Liver (tissue), 3 donors: ENCODE measurements around the gene PAPPA2.

Experiments
- GABPA ChIP-seq, 2 donors: IDR thresholded peaks in 1 of 2; conservative IDR thresholded peaks in 1 of 2; 2 replicates each; pipeline ENCODE4 v1.6.1; 2016; ENCODE audit warnings: antibody characterized with exemption in 2 of 2, mild to moderate bottlenecking in 1 of 2, moderate library complexity in 1 of 2
- HNF4G ChIP-seq: IDR thresholded peaks from 2 replicates; pipeline ENCODE4 v1.6.1; 2016; ENCODE audit warnings: antibody characterized with exemption
- JUND ChIP-seq, 2 donors: IDR thresholded peaks; 2 replicates each; pipeline ENCODE4 v1.6.1; 2016; ENCODE audit warnings: antibody characterized with exemption in 2 of 2
- RAD21 ChIP-seq, 2 donors: IDR thresholded peaks; 2 replicates each; pipeline ENCODE4 v1.6.1; 2016; ENCODE audit warnings: antibody characterized with exemption in 2 of 2, mild to moderate bottlenecking in 2 of 2
- YY1 ChIP-seq: IDR thresholded peaks from 2 replicates; pipeline ENCODE4 v1.6.1; 2016; ENCODE audit warnings: antibody characterized with exemption, mild to moderate bottlenecking
- TF ChIP-seq, protein P1 (sequence below): fragments of 150-350 bp; IDR thresholded peaks from 2 replicates; pipeline ENCODE4 v1.5.1; 2017; ENCODE audit warnings: improper control_type of control experiment, low read depth, low read length; ENCODE audit not compliant: missing input control
- TF ChIP-seq, protein P2 (sequence below): IDR thresholded peaks from 2 replicates; pipeline ENCODE4 v1.6.1; 2016; ENCODE audit warnings: antibody characterized with exemption, mild to moderate bottlenecking
- TF ChIP-seq, protein P3 (sequence below): IDR thresholded peaks from 2 replicates; pipeline ENCODE4 v1.6.1; 2016; ENCODE audit warnings: antibody characterized with exemption
- donor health status: healthy.
- donor health status: healthy.

DNA sequence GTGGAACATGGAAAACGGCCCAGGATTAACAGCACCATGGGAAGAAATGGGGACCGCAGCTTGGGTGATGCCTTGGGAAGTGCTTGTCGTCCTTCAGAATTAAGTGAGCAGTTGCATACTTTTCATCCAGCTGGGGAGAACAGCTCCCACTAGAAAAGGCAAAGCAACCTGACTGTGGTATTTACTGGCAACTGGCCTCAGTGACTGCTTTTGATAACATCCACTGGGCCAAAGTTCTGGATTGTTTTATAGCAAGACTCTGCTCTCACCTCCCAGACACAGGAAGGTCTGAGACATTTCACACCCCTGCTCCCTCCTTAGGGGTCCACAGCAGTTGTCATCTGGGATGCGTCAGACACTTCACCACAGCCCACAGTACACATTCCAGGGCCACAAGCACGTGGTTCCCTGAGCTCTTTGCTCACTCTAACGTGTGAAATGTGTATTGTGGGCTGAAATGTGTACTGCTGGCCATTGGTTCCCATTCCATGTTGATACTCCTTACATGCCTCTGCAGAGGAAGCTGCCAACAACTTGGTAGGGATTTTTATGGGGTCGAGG lies 6.6 kb downstream of the PAPPA2 start:
- TF ChIP-seq HNF4G = no peak
- TF ChIP-seq, protein P1, sequence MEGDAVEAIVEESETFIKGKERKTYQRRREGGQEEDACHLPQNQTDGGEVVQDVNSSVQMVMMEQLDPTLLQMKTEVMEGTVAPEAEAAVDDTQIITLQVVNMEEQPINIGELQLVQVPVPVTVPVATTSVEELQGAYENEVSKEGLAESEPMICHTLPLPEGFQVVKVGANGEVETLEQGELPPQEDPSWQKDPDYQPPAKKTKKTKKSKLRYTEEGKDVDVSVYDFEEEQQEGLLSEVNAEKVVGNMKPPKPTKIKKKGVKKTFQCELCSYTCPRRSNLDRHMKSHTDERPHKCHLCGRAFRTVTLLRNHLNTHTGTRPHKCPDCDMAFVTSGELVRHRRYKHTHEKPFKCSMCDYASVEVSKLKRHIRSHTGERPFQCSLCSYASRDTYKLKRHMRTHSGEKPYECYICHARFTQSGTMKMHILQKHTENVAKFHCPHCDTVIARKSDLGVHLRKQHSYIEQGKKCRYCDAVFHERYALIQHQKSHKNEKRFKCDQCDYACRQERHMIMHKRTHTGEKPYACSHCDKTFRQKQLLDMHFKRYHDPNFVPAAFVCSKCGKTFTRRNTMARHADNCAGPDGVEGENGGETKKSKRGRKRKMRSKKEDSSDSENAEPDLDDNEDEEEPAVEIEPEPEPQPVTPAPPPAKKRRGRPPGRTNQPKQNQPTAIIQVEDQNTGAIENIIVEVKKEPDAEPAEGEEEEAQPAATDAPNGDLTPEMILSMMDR = no peak
- TF ChIP-seq JUND (IDR thresholded peaks at IDR 0.05) = no peak
- TF ChIP-seq GABPA (IDR thresholded peaks at IDR 0.05 in 1 of 2, conservative IDR thresholded peaks at IDR 0.05 in 1 of 2) = no peak
- TF ChIP-seq, protein P2, sequence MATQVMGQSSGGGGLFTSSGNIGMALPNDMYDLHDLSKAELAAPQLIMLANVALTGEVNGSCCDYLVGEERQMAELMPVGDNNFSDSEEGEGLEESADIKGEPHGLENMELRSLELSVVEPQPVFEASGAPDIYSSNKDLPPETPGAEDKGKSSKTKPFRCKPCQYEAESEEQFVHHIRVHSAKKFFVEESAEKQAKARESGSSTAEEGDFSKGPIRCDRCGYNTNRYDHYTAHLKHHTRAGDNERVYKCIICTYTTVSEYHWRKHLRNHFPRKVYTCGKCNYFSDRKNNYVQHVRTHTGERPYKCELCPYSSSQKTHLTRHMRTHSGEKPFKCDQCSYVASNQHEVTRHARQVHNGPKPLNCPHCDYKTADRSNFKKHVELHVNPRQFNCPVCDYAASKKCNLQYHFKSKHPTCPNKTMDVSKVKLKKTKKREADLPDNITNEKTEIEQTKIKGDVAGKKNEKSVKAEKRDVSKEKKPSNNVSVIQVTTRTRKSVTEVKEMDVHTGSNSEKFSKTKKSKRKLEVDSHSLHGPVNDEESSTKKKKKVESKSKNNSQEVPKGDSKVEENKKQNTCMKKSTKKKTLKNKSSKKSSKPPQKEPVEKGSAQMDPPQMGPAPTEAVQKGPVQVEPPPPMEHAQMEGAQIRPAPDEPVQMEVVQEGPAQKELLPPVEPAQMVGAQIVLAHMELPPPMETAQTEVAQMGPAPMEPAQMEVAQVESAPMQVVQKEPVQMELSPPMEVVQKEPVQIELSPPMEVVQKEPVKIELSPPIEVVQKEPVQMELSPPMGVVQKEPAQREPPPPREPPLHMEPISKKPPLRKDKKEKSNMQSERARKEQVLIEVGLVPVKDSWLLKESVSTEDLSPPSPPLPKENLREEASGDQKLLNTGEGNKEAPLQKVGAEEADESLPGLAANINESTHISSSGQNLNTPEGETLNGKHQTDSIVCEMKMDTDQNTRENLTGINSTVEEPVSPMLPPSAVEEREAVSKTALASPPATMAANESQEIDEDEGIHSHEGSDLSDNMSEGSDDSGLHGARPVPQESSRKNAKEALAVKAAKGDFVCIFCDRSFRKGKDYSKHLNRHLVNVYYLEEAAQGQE = no peak
- TF ChIP-seq, protein P3, sequence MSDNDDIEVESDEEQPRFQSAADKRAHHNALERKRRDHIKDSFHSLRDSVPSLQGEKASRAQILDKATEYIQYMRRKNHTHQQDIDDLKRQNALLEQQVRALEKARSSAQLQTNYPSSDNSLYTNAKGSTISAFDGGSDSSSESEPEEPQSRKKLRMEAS = no peak
- no peak for TF ChIP-seq RAD21 (IDR thresholded peaks at IDR 0.05)
- no peak for TF ChIP-seq YY1
